G401 (cell line): ENCODE measurements around the gene PLD1. TPM values are rescaled to one million over a fixed set of nuclear protein-coding genes. Genes with fewer than 3 reads are reported as not detected.
"Not testable (repeated sequence)": the region's sequence is repeated elsewhere in the genome, so short reads cannot be mapped to it uniquely, and the experiment has no call there.

Source experiments
- DNase-seq: peaks from one replicate; pipeline ENCODE4 v3.0.0-alpha.2; 2015; ENCODE audit warnings: low spot score
- in situ Hi-C: cut with HindIII; loops from 2 replicates; pipeline ENCODE4 v1.10.0; 2016; ENCODE audit warnings: low sequenced_read_pairs, mixed read lengths
- total RNA-seq: library from RNA; depleted of rRNA; stranded (reverse); fragments of >200 nt; shearing (Covaris generic); gene quantifications from 2 replicates; pipeline ENCODE4 v1.2.3, GENCODE V29; 2014

PLD1 gene
- total RNA-seq, 1 experiment from 2014 or later, result not detected

DNA sequence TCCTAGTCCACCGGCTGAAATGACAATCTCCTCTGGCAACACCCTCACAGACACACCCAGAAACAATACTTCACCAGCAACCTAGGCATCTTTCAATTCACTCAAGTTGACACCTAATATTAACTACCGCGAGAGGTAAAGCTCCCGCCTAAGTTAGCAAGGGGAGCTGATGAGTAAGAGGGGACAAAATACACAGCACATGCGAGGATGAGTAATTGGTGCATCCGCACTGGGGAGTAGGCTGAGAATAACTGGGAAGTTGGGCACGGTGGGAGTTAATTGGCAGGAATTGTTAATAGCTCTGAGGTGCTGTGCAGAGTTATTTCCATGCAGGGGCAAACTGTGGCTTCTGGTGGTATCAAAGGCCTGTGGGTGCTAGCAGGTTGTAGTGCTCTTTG lies 14.5 kb upstream of the PLD1 start:
- no peak for DNase-seq
- in situ Hi-C loops, result no loop called here

DNA sequence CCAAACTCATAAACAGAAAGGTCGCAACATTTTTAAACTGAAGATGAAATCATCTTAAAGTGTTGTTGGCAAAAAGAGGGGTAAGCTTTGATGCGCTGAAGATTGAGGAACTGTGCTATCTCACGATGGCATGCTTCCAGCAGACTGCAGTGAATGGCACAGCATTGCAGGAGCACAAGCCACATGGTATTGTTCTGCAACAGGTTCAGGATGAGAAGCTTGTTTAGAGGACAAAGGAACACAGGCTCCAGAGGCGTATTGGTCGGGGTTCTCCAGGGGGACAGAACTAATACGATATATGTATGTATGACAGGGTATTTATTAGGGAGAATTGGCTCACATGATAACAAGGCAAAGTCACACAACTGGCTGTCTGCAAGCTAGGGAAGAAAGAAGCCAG lies 13.8 kb upstream of the PLD1 start:
- no peak for DNase-seq
- in situ Hi-C loops, result no loop called here

DNA sequence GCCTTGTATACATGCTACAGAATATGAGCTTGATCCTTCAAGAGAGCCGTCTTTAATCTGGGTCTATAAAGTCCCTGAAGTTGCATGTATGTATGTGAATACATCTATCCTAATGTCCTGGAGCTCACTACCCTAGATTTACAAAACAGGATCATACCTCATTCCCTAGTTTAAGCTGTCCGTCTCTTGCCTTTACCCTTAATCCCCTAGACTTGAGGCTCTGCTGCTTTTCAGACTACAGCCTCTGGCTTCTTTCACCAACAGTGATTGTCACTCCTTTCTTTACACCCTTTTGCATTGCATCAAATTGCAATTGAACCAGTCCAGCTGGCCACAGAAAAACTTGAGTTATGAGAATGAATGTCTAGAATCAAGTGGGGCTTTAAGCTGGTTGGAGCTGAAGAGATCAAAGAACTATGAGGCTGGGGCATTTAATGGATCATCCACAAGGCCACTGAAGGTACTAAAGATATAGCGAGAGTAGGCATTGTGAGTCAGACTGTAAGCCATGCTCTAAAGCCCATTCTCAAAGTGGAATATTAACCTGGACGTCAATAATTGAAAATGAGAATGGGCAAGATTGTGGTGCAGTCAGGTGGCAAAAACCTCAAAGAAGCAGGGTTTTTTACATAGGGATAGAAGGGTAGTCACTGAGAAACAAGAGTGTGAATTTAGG lies 12.3 kb upstream of the PLD1 start:
- in situ Hi-C loops, result no loop called here
- no peak for DNase-seq

DNA sequence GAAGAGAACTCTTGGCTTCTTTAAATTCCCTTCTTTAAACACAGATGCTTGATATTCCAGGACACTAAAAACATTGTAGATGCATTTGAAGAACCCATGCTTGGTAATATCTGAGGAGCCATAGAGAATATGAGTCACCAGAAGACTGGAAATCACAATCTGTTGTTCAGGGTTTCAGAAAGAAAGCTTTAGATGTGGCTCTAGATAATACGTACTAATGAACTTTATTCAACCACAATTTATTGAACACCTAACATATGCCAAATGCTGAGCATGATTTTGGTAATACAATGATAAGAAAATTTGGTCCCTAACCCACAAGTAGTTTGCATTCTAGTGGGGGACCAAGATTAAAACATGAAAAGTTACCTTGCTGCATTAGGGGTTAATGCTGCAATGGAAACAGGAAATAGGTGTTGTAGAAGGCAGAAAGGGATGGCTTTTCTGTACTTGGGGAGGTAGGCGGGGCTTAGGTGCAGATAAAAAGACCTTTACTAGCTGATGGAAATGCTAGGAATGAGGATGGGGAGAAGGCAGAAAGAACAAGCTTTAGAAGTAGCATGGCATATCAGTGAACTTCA lies 11.6 kb upstream of the PLD1 start:
- in situ Hi-C loops, result no loop called here
- DNase-seq, result no peak

DNA sequence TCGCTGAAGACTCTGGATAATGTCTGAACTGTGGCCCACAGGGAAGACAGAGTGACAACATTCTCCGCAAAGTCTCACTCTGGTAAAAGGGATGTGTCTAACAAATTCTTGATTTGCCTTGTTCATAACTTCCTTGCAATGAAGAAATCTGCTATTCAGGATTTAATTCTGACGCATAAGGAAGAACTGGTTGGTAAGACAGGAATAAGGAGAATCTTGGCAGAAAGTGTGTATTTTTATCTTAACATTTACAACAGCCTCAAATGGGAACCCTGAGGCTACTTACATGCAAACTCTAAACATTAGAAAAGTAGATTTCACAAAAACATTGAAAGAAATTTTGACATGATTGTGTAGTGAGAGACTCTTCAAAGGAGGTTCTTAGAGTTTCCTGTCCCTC lies 10.8 kb upstream of the PLD1 start:
- in situ Hi-C loops, result no loop called here
- no peak for DNase-seq

DNA sequence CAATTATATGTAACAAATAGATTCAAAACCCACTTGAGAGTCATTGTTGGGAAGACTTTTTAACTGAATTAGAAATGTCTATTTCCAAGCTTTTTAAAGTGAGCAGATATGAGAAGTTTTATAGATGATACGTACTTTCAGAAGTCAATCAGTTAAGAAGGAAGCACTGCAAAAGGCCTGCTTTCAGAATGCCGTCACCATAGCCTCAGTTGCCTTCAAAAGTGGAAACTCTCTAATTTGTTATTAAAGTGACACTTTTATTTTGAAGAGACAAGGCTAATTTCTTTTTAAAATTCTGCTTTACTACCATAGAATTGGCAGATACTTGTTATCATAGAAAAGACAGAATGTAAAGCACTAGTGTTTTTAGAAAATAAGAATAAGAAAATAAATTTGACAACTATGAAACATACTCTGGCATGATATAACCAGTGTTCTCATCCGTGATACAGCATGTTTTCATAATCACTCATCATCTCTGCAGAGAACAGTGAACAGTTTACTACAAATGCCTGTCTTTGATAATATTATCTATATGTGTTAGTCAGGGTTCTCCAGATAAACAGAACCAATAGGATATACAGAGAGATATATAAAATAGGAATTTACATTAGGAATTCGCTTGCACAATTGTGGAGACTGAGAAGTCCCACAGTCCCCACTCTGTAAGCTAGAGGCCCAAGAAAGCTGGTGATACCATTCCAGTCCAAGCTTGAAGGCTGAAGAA lies 7.0 kb upstream of the PLD1 start:
- DNase-seq, result no peak
- in situ Hi-C loops, result no loop called here

DNA sequence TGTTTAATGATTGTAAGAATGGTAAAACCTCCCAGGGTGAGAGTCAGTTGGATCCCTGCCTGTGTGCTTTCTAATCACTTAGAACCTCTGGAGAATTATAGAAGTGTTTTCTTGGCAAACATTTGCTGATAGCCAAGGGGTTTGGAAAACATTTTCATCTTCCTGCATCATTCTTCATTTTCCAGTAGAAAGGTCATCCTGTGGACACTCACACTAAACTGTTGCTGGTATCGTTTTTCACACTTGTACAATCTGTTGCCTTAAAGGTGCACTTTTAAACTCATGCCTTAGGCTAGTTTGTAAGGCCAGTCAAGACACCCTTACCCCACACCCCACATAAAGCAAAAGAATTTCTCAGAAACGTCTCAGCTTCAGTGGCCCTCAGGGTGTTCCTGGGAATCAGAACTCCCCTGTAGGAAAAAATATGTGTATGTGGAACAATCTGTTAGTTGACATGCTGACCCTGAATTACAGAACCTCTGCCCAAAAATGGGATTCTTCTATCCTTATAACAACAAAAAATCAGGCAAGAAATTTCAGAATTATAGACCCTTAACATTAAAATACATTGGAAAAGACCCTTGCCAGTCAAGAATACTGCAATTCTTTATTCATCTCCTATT lies 5.8 kb upstream of the PLD1 start:
- DNase-seq, result no peak
- in situ Hi-C loops, result no loop called here

DNA sequence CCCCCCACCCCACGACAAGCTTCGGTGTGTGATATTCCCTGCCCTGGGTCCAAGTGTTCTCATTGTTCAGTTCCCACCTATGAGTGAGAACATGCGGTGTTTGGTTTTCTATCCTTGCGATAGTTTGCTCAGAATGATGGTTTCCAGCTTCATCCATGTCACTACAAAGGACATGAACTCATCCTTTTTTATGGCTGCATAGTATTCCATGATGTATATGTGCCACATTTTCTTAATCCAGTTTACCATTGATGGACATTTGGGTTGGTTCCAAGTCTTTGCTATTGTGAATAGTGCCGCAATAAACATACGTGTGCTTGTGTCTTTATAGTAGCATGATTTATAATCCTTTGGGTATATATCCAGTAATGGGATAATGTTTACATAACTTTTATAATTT lies 4.4 kb upstream of the PLD1 start:
- DNase-seq, in situ Hi-C loops: not testable (repeated sequence)

DNA sequence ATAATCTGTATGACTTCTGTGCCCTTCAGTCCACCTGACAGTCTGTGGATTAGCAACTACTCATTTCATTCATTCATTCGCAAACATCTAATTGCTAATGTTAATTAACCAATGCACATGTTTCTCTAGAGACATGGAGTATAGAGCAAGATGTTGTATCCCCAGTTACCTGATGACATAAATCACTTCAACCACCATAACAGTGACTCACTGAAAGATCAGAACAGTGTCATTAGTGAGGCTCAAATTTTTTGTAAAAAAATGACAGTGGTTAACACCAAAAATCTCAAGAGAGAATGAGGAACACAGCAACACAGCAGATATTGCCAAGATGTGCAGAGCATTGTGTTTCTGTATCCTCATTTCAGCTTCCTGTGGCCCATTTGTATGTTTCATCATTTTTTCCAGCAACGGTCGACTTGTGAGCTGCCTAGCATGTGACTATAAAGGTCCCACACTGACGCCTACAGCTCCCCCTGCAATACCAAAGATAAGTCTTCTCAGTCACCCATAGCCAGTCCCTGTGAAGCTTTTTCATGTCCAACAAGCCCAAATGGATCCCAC lies 3.7 kb upstream of the PLD1 start:
- in situ Hi-C loops, result no loop called here
- no peak for DNase-seq

DNA sequence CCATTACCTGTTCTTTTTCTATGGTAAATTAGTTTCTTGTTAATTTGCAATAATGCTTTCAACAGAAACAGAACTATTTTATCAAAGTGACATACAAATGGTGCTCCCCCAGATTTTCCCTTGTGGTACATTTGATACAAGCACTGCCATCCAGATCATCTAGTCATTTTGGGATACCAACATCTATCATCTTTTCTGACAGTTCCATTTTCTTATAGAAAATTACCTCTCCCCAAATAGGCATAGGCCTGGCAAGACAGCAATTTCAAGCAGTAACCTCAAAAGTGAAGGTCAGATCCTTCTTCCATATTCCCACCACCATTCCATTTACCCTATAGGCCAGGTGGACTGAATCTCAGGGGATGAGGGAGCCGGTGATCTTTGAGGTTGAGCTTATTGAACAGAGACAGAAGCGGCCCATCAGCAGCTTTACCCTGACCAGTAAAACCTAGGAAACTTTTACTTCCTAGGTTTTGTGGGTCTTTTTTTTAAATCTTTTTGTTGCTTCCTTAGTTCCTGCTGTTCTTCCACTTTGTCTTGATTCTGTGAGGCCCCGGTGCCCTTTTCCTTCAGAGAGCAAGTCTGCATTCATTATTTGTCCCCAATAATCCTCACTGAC lies 3.1 kb upstream of the PLD1 start:
- DNase-seq, result no peak
- in situ Hi-C loops, result no loop called here

DNA sequence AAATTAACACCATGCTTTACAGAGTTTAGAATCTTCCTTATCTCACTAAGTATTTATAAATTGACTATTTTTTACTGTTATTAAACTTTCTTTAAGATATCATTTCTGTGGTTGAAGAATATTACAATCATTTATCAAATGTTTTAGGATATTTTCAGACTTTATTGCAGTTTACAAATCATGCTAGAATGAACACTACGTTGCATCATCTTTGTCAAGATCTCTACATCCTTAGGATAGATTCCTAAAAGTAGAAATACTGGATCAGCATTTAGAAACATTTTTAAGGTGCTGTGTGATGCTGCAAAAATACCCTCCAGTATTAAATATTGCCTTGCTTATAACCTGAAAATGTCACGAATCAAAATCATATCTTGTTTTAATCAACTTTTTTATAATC lies 2.5 kb upstream of the PLD1 start:
- no peak for DNase-seq
- in situ Hi-C loops, result no loop called here

DNA sequence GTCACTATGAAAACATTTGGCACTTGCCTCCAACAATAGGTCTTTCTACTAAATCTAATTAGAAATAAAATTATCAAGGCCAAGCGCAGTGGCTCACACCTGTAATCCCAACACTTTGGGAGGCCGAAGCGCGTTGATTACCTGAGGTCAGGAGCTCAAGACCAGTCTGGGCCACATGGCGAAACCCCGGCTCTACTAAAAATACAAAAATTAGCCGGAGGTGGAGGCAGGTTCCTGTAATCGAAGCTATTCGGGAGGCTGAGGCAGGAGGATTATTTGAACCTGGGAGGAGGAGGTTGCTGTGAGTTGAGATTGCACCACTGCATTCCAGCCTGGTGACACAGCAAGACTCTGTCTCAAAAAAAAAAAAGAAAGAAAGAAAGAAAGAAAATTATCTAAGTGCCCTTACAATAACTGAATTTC lies 1.6 kb upstream of the PLD1 start:
- in situ Hi-C loops, result no loop called here
- DNase-seq, result no peak

DNA sequence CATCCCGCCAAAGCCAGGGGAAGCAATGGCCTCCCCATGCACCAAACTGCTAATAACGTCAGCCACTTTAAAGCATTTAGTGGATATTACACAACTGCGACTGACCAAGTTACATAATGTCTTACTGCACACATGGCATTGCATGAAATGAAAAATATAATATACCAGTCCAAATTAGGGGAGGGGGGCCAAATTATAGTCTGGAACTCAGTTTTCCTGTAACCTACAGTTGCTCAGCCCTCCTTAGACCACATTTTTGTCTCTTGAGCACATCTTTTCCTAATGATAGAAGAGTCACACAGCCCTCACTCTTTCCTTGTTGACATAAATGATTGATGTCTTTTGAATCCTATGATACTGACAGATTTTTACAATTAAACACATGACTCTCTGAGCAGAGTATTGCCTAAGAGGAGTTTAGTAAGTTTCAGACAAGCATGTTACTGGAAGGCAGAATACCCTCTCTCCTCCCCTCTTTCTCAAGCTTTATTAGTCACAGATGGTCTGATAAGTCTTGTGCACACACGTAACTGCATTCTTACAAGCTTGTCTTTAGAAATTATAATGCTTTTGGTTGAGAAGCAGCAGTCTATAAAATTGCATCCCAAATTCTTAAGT lies 1.1 kb upstream of the PLD1 start:
- DNase-seq, result no peak

DNA sequence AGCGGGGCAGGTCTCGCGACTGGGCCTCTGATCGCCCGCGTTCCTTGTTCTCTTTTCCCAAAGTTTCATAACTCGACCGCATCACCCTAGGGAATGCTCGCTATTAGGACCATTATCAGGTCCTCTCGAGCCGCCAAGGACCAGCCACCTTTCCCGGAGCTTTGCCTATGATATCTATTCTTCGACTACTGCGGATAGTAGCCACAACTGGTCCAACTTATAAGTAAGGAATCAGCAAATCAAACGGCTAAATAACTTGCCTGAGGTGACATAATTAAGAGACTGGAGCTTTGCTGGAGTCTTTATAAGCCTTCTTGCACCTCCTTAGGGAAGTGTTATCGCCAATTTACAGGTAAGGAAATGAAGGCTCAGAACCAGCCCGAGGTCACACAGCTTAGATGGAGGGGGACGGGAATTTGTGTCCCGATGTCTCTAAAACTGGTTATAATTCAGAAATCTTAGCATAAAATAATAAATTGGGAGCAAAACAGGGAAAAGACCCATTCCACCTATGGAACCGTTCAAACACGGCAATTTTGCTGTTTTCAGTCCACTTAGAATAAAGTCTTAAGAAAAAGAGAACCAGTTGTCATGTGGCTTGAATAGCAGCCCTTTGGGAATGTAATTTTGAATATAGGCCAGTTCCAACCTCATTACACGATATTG lies 479 bp upstream of the PLD1 start:
- no peak for DNase-seq
- in situ Hi-C loops, result no loop called here

More for the DNA sequence above, 1.1 kb upstream of the PLD1 start:
- in situ Hi-C loops, result no loop called here

DNA sequence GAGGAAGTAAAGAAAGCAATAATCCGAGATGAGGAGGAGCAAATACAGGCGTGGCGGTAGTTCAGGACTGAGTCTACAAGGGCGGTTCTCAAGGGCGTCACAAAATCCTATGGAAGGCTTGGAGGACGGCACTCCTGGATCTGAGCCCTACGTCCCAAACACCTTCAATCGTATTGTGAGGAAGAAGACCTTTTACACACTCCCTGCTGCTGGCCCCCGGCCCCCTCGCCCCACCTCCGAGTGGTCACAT lies 747 bp downstream of the PLD1 start:
- in situ Hi-C loops, result no loop called here
- no peak for DNase-seq

DNA sequence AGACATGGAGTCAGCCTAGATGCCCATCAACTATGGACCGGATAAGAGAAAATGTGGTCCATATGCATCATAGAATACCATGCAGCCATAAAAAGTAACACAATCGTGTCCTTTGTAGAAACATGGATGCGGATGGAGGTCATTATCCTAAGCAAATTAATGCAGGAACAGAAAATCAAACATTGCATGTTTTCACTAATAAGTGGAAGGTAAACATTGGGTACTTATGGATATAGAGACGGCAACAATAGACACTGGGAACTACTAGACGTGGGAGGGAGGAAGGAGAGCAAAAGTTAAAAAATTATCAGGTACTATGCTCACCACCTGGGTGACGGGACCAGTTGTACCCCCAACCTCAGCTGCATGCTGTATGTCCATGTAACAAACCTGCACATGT lies 2.5 kb downstream of the PLD1 start:
- DNase-seq, result no peak
- in situ Hi-C loops, result no loop called here

DNA sequence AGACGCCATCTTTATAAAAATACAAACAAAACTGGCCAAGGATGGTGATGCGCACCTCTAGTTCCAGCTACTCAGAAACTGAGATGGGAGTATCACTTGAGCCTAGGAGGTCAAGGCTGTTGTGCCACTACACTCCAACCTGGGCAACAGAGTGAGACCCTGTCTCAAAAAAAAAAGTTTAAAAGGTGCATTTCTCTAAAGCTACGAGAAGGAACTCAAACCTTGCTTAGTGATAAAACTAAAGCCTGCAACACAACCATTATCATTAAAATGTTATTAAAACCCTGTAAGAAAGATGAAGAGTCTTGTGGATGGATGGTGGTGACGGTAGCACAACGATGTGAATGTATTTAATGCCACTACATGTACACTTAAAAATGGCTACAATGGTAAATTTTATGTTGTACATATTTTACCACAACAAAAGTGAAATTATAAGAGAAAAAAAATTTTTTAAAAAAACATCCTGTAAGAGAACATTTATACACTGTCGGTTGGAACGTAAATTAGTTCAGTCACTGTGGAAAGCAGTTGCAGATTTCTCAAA lies 3.1 kb downstream of the PLD1 start:
- DNase-seq, result no peak
- in situ Hi-C loops, result no loop called here

DNA sequence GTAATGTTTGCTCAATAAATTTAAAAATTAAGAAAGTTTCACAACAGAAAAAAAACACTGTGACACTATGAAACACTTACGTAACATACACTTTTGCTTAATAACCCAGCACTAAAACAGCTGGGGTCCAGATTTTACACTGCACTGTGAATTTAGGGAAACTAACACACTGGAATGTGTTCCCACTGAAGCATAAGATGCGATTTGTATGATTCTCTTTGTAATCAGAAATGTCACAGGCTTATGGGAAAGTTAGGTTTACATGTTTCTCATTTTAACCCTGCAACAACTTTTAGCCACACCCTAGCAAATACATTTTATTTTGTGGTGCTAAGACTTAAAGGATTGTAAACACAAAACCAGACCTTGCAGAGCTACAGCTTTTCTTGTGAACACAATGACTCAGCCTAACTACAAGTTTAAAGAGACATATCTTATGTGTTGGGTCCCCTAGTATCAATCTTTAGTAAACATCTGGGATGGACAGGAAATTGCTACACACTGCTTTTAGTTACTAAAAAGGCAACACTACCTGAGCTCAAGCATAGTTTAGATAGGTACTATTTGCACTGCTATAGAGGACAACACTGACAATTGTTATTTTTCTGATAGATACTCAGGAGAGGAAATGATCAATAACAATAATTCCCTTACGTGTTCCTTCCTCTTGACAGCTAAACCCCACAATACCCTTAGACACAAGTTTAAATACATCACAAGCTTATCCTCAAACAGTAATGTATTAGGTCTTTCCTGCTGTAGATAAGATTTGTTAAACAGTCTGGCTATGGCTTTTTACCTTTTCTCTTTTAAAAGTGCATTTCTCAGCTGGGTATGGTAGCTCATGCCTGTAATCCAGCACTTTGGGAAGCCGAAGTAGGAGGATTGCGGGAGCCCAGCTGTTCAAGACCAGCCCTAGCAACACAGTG lies 3.8 kb downstream of the PLD1 start:
- DNase-seq, result no peak
- in situ Hi-C loops, result no loop called here
